Loucy (cell line): ENCODE measurements around the gene NUP50.

ENCODE experiments used
- EZH2phosphoT487 ChIP-seq: fragments of 200-600 bp; IDR thresholded peaks from 2 replicates; pipeline ENCODE4 v1.6.1; 2018; ENCODE audit warnings: antibody characterized with exemption, mild to moderate bottlenecking, moderate library complexity, borderline replicate concordance
- TF ChIP-seq, protein P1 (sequence below): fragments of 200-600 bp; sonication (generic); conservative IDR thresholded peaks from 2 replicates; pipeline ENCODE4 v1.5.1; 2014; ENCODE audit warnings: mild to moderate bottlenecking, antibody characterized with exemption, low read length

DNA sequence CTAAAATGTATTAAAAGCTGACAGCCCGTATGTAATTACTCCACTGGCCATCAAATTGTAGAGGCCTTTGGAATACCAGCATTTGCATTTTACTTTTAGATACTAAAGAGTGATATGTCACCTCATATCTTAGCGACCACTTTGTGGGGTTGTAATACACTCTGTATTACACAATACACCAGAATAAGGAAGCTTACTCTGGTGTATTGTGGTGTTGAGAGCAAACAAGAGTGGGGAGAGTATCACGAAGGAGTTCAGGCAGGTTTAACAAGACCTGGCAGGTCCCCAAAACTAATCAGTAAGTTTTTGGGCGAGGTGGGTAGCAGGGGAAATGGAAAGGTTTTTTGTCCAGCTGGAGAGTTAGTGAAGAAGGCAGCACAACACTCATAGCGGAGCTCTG lies 3.2 kb downstream of the NUP50 start:
- TF ChIP-seq, protein P1, sequence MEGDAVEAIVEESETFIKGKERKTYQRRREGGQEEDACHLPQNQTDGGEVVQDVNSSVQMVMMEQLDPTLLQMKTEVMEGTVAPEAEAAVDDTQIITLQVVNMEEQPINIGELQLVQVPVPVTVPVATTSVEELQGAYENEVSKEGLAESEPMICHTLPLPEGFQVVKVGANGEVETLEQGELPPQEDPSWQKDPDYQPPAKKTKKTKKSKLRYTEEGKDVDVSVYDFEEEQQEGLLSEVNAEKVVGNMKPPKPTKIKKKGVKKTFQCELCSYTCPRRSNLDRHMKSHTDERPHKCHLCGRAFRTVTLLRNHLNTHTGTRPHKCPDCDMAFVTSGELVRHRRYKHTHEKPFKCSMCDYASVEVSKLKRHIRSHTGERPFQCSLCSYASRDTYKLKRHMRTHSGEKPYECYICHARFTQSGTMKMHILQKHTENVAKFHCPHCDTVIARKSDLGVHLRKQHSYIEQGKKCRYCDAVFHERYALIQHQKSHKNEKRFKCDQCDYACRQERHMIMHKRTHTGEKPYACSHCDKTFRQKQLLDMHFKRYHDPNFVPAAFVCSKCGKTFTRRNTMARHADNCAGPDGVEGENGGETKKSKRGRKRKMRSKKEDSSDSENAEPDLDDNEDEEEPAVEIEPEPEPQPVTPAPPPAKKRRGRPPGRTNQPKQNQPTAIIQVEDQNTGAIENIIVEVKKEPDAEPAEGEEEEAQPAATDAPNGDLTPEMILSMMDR = no peak
- TF ChIP-seq EZH2phosphoT487 = no peak
